ENCODE results near the gene NCKAP5.

- TF ChIP-seq CTCF (IDR thresholded peaks at IDR 0.05): no peak
- no peak for TF ChIP-seq POLR2A (IDR thresholded peaks at IDR 0.05)
These were observed 693.1 kb downstream of the NCKAP5 start for GRCh38 chr2:132875193-132875592.
